ENCODE measurements around the gene HTT-AS. TPM values are rescaled to one million over a fixed set of nuclear protein-coding genes. Genes with fewer than 3 reads are reported as not detected.
A peak's percentile ranks its signal among the peaks of the same experiment; 100 is the strongest.

Gene HTT-AS
- total and polyA plus RNA-seq, 7 experiments from 2014 or later = not detected

DNA sequence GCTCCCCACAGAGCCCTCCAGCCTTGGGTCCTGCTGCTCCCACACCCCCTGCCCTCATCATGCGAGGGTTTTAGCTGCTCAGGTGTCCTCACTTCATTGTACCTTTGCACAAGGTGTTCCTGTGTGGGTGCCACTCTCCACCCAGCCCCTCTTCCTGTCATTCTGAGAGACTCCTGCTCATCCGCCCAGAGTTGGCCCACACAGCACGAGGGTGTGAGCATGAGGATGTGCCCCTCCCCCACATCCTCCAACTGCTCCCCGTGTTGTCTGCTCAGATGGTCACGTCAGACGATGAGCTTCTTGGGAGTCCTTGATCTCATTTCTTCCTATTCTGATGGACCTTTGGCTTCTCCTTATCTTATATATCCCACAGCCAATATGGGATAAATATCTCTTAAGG is 53.2 kb downstream of the HTT-AS start:
- Mint-ChIP-seq H3K27me3 (peaks cover 0 to 16% (median 0%) of the 10 kb centered on the region in 5 donors), H3K27ac (peak overlapping the region in 1 of 9 donors; percentile 53), H3K4me1 (peaks cover 0 to 5% (median 0%) of the 10 kb centered on the region in 7 donors), H3K4me3 (no peak overlapping the region), H3K36me3 (peaks cover 0 to 4% (median 3%) of the 10 kb centered on the region in 5 donors), H3K9me3 (peaks cover 0 to 12% (median 4%) of the 10 kb centered on the region in 11 donors)
- DNase-seq (no peak), ATAC-seq (no peak)
- Histone ChIP-seq H3K4me3 (ENCODE audit: low read length) (no peak overlapping the region), H3K36me3 (ENCODE audit: control insufficient read depth in 2 of 3, insufficient read depth in 3 of 3, low read length in 3 of 3) (no peaks in the 10 kb centered on the region), H3K9me3 (ENCODE audit: control insufficient read depth in 2 of 3, low read length in 3 of 3) (no peaks in the 10 kb centered on the region), H3K4me1 (ENCODE audit: control insufficient read depth in 2 of 2, insufficient read depth in 2 of 2, low read length in 2 of 2) (peaks cover 0 to 4% of the 10 kb centered on the region in 2 donors), H3K27ac (ENCODE audit: low read depth, low read length) (no peak overlapping the region), H3K27me3 (ENCODE audit: control insufficient read depth in 2 of 2, insufficient read depth in 2 of 2, low read length in 2 of 2) (no peaks in the 10 kb centered on the region)
- intact Hi-C loops (cut with micrococcal nuclease) = no loop called here
- CTCF ChIA-PET = no interaction called here
- POLR2A ChIA-PET = no interaction called here

DNA sequence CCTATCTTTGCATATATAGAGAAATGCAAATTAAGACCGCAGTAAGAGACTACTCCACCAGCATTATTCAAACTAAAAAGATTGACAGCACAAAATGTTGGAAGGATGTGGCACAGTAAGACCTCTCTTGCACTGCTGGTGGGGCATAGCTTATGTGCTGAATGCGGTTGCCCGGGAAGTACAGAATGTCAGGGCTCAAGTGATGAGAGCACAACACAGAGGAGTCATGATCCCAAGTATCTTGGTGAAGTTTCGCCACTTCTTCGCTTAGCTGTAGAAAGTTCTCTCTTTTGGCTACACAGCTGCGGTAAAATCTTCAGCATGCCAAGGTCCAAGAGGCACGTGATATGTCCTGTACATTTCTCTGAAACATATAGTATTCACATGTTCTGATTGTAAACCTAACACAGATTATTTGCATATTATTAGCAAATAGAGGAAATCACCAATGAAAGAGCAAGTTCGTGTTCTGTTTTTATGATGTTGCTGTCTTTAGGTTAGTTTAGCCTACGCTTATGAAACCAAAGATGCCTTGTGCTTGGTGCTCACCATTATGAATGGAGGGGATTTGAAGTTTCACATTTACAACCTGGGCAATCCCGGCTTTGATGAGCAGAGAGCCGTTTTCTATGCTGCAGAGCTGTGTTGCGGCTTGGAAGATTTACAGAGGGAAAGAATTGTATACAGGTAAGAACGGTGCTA is 55.0 kb downstream of the HTT-AS start:
- no peak for ATAC-seq
- no peaks in the 10 kb centered on the region for H3K27me3 ChIP-seq (ENCODE audit: control insufficient read depth in 2 of 2, insufficient read depth in 2 of 2, low read length in 2 of 2)
- H3K27ac Mint-ChIP-seq = no peak overlapping the region
- peaks cover 0 to 16% (median 0%) of the 10 kb centered on the region in 5 donors for H3K27me3 Mint-ChIP-seq
- ChIA-PET POLR2A (no interaction called here), CTCF (no interaction called here)
- peaks cover 0 to 4% of the 10 kb centered on the region in 2 donors for H3K4me1 ChIP-seq (ENCODE audit: control insufficient read depth in 2 of 2, insufficient read depth in 2 of 2, low read length in 2 of 2)
- H3K4me1 Mint-ChIP-seq = peaks cover 0 to 7% (median 0%) of the 10 kb centered on the region in 7 donors
- no peak for DNase-seq
- peaks cover 0 to 12% (median 4%) of the 10 kb centered on the region in 11 donors for H3K9me3 Mint-ChIP-seq
- intact Hi-C loops (cut with micrococcal nuclease) = no loop called here
- H3K36me3 Mint-ChIP-seq = peaks cover 0 to 6% (median 3%) of the 10 kb centered on the region in 5 donors
- H3K4me3 ChIP-seq (ENCODE audit: low read length) = no peak overlapping the region
- no peak overlapping the region for H3K4me3 Mint-ChIP-seq
- no peaks in the 10 kb centered on the region for H3K36me3 ChIP-seq (ENCODE audit: control insufficient read depth in 2 of 3, insufficient read depth in 3 of 3, low read length in 3 of 3)
- H3K9me3 ChIP-seq (ENCODE audit: control insufficient read depth in 2 of 3, low read length in 3 of 3) = no peaks in the 10 kb centered on the region
- H3K27ac ChIP-seq (ENCODE audit: low read depth, low read length) = no peak overlapping the region

DNA sequence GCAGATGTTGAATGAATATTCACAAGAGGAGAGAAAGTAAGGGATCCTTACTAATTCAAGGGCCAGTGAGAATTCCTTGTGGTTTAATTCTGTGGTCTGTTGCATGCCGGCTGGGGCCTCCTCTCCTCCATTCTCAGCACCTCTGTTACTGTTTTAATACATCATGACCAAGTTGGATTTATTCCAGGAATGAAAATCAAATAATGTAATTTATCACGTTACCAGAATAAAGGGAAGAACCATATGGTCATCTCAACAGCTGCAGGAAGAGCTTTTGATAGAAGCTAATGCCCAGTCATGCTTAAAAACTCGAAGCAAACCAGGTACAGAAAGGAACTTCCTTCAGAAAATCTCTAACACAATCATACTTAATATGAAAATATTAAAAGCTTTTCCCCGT is 56.8 kb downstream of the HTT-AS start:
- no peak overlapping the region for H3K4me3 ChIP-seq (ENCODE audit: low read length)
- POLR2A ChIA-PET = no interaction called here
- DNase-seq = no peak
- intact Hi-C loops (cut with micrococcal nuclease) = no loop called here
- no peaks in the 10 kb centered on the region for H3K9me3 ChIP-seq (ENCODE audit: control insufficient read depth in 2 of 3, low read length in 3 of 3)
- H3K27me3 Mint-ChIP-seq = peaks cover 0 to 10% (median 0%) of the 10 kb centered on the region in 5 donors
- H3K27ac ChIP-seq (ENCODE audit: low read depth, low read length) = no peak overlapping the region
- H3K36me3 ChIP-seq (ENCODE audit: control insufficient read depth in 2 of 3, insufficient read depth in 3 of 3, low read length in 3 of 3) = no peaks in the 10 kb centered on the region
- peaks cover 0 to 4% of the 10 kb centered on the region in 2 donors for H3K4me1 ChIP-seq (ENCODE audit: control insufficient read depth in 2 of 2, insufficient read depth in 2 of 2, low read length in 2 of 2)
- CTCF ChIA-PET = no interaction called here
- peaks cover 0 to 16% (median 0%) of the 10 kb centered on the region in 7 donors for H3K4me1 Mint-ChIP-seq
- peaks cover 0 to 2% (median 0%) of the 10 kb centered on the region in 5 donors for H3K36me3 Mint-ChIP-seq
- H3K4me3 Mint-ChIP-seq = no peak overlapping the region
- H3K27ac Mint-ChIP-seq = no peak overlapping the region
- peaks cover 0 to 2% (median 0%) of the 10 kb centered on the region in 11 donors for H3K9me3 Mint-ChIP-seq
- no peaks in the 10 kb centered on the region for H3K27me3 ChIP-seq (ENCODE audit: control insufficient read depth in 2 of 2, insufficient read depth in 2 of 2, low read length in 2 of 2)
- no peak for ATAC-seq

DNA sequence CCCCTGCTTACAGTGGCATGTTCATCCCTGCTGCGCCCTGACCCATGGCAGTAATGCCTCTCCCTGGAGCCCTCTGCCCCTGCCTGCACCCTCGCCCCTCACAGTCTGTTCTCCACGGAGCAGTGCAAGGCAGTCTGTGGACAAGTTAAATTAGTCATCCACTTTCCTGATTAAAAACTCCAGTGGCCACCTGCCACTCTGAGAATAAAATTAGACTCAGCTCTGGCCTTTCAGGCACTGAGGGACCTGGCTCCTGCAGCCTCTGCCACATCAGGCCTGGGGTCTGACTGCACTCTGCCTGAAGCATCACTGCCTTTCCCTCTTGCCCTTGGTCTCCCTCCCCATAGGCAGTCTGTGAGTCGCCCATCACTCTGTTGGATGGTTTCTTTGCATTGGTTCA is 57.4 kb downstream of the HTT-AS start:
- Histone ChIP-seq H3K4me3 (ENCODE audit: low read length) (no peak overlapping the region), H3K4me1 (ENCODE audit: control insufficient read depth in 2 of 2, insufficient read depth in 2 of 2, low read length in 2 of 2) (peaks cover 0 to 4% of the 10 kb centered on the region in 2 donors), H3K27ac (ENCODE audit: low read depth, low read length) (no peak overlapping the region), H3K27me3 (ENCODE audit: control insufficient read depth in 2 of 2, insufficient read depth in 2 of 2, low read length in 2 of 2) (no peaks in the 10 kb centered on the region), H3K36me3 (ENCODE audit: control insufficient read depth in 2 of 3, insufficient read depth in 3 of 3, low read length in 3 of 3) (no peaks in the 10 kb centered on the region), H3K9me3 (ENCODE audit: control insufficient read depth in 2 of 3, low read length in 3 of 3) (no peaks in the 10 kb centered on the region)
- Mint-ChIP-seq H3K27me3 (peaks cover 0 to 10% (median 0%) of the 10 kb centered on the region in 5 donors), H3K36me3 (peaks cover 0 to 2% (median 0%) of the 10 kb centered on the region in 5 donors), H3K9me3 (peaks cover 0 to 2% (median 0%) of the 10 kb centered on the region in 11 donors), H3K4me3 (no peak overlapping the region), H3K4me1 (peaks cover 0 to 16% (median 0%) of the 10 kb centered on the region in 7 donors), H3K27ac (no peak overlapping the region)
- intact Hi-C loops (cut with micrococcal nuclease) = no loop called here
- ATAC-seq = no peak
- ChIA-PET POLR2A (no interaction called here), CTCF (no interaction called here)
- no peak for DNase-seq

DNA sequence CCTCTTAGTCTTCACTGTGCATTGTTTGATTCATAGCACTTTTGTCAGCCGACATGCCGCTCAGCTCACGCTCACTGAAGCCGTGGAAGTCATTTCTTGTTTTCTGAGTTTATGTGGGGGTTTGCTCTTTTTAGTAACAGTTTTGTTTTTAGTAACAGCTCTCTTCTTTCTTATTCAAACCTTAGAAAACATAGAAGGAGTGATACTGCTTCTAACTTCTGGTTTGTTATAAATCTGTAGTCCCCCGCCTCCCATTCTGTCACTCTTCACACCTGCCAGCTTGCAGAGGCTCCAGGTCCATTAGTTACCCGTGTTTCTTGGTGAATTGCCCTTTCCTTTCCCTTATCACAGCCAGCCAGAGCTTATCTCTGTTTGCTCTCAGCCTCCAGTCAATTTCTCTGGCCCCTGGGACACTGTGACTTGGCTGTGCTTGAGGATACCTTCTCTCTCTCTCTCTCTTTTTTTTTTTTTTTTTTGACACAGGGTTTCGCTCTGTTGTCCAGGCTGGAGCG is 60.4 kb downstream of the HTT-AS start:
- ATAC-seq (no peak), DNase-seq (no peak)
- no peaks in the 10 kb centered on the region for H3K27me3 ChIP-seq (ENCODE audit: control insufficient read depth in 2 of 2, insufficient read depth in 2 of 2, low read length in 2 of 2)
- H3K4me1 Mint-ChIP-seq = peaks cover 0 to 14% (median 0%) of the 10 kb centered on the region in 7 donors
- no peaks in the 10 kb centered on the region for H3K36me3 ChIP-seq (ENCODE audit: control insufficient read depth in 2 of 3, insufficient read depth in 3 of 3, low read length in 3 of 3)
- intact Hi-C loops (cut with micrococcal nuclease) = no loop called here
- peak overlapping the region in 1 of 9 donors; percentile 45 for H3K27ac Mint-ChIP-seq
- H3K4me3 ChIP-seq (ENCODE audit: low read length) = no peak overlapping the region
- H3K27me3 Mint-ChIP-seq = peaks cover 0 to 2% (median 0%) of the 10 kb centered on the region in 5 donors
- no peak overlapping the region for H3K27ac ChIP-seq (ENCODE audit: low read depth, low read length)
- peaks cover 0 to 2% (median 0%) of the 10 kb centered on the region in 5 donors for H3K36me3 Mint-ChIP-seq
- H3K9me3 ChIP-seq (ENCODE audit: control insufficient read depth in 2 of 3, low read length in 3 of 3) = no peaks in the 10 kb centered on the region
- H3K4me1 ChIP-seq (ENCODE audit: control insufficient read depth in 2 of 2, insufficient read depth in 2 of 2, low read length in 2 of 2) = no peaks in the 10 kb centered on the region
- H3K9me3 Mint-ChIP-seq = no peaks in the 10 kb centered on the region
- no peak overlapping the region for H3K4me3 Mint-ChIP-seq
- CTCF ChIA-PET = interaction anchor here (0.7 kb wide), 1 partner anchor 14 kb away, joined by 3 read pairs; no protein-coding TSS in a partner anchor
- POLR2A ChIA-PET = no interaction called here

Other genes starting within 250 kb of the HTT-AS start
- 100 to 1,000 TPM; 211 to 300 (median 282) TPM for gene ADD1, start 230.7 kb downstream of the HTT-AS start, total RNA-seq
- gene ADD1, start 230.7 kb downstream of the HTT-AS start, polyA plus RNA-seq = 100 to 1,000 TPM; 152 to 164 TPM
- 10 to 100 TPM; 23.1 to 59.8 (median 43.9) TPM for gene NOP14, start 111.1 kb downstream of the HTT-AS start, total RNA-seq
- 10 to 100 TPM; 12.6 to 33.7 TPM for gene NOP14, start 111.1 kb downstream of the HTT-AS start, polyA plus RNA-seq
- 1 to 10 TPM; 1.7 to 4.0 (median 2.8) TPM for gene GRK4, start 111.0 kb downstream of the HTT-AS start, total RNA-seq
- gene GRK4, start 111.0 kb downstream of the HTT-AS start, polyA plus RNA-seq = 1 to 10 TPM; 1.7 to 2.1 TPM
- 100 to 1,000 TPM in 1 of 5 experiments, 10 to 100 TPM in 4; 61.4 to 115 (median 72.5) TPM for gene HTT, start 143 bp upstream of the HTT-AS start, total RNA-seq
- 1 to 10 TPM; 2.4 to 5.2 TPM for gene HTT, start 143 bp upstream of the HTT-AS start, polyA plus RNA-seq
- 1 to 10 TPM; 1.4 to 2.7 (median 2.3) TPM for gene MSANTD1, start 174.6 kb upstream of the HTT-AS start, total RNA-seq
- not detected for gene MSANTD1, start 174.6 kb upstream of the HTT-AS start, polyA plus RNA-seq
- gene RGS12, start 218.5 kb upstream of the HTT-AS start, total RNA-seq = 10 to 100 TPM in 1 of 5 experiments, 1 to 10 TPM in 4; 2.5 to 13.3 (median 7.5) TPM
- gene RGS12, start 218.5 kb upstream of the HTT-AS start, polyA plus RNA-seq = 10 to 100 TPM in 1 of 2 donors, 1 to 10 TPM in 1; 6.6 to 16.0 TPM